Aortic smooth muscle cell (primary cell): ENCODE results near the gene GCLM. TPM values are rescaled to one million over a fixed set of nuclear protein-coding genes. Genes with fewer than 3 reads are reported as not detected.

Source experiments
- total RNA-seq: library from RNA; depleted of rRNA; stranded (reverse); fragments of >200 nt; gene quantifications from 2 replicates; pipeline ENCODE4 v1.2.3, GENCODE V29; 2014

GCLM gene, protein sequence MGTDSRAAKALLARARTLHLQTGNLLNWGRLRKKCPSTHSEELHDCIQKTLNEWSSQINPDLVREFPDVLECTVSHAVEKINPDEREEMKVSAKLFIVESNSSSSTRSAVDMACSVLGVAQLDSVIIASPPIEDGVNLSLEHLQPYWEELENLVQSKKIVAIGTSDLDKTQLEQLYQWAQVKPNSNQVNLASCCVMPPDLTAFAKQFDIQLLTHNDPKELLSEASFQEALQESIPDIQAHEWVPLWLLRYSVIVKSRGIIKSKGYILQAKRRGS
- 16.9 and 20.3 TPM in 2 replicates for total RNA-seq

DNA sequence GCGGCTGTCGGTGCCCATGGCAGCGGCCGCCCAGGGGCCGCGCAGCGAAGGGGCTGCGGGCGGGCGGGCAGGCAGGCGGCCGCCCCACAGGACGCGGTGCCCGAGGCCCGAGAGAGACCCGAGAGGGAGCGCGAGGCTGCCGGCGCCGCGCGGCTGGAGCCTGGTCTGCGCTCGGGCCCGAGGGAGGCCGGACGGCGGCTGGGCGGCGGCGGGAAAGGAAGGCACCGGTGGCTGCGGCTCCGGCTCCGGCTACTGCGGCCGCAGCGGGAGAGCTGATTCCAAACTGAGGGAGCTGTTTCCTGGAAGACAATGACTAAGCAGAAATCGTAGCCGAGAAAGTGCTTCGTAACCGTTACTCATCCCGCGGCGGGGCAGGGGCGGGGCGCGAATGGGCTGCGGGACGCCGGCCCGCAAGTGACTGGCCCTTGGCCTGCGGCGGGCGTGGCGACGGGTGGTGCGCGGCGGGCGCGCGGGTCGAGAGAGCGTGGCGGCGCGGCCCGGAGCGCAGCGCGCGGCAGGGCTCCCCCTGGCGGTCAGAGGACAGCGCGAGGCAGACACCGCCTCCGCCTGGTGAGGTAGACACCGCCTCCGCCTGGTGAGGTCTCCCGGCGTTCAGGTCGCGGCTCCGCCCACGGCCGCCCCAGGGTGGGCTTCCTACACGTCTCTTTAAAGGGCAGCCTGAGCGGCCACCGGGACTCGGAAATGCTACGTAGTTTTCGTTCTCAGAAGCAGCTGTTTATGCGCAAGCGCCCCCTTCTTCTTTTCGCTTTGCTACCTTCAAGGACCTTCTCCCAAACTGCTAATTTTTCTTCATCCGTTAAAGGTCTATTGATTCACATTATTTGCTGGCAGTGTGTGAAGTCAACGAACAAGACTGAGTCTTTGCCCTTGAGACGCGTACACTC, at the start of gene GCLM:
Gene GCLM (minus strand): TSS at position 285 of the 905 bp plus-strand sequence. CDS start 267 bp downstream, at position 18.

GRCh38 chr1:93878889-93879586, 30.2 kb downstream of the GCLM start, which contains the start of gene DNTTIP2:
Gene DNTTIP2 (minus strand): TSS chr1:93879206. CDS start chr1:93879148, 58 bp downstream.

Other genes with a start within 250 kb of the GCLM start
- gene BCAR3, start 227.6 kb downstream of the GCLM start, total RNA-seq, result 18.2 and 26.5 TPM in 2 replicates
- gene DNTTIP2, start 30.2 kb downstream of the GCLM start, total RNA-seq, result 22.3 and 28.2 TPM in 2 replicates
- 0.44 and 0.53 TPM in 2 replicates for gene ABCA4, start 211.7 kb upstream of the GCLM start, total RNA-seq